22Rv1 (cell line): ENCODE results near the gene PIWIL1.

Experiments used
- ZFX ChIP-seq: fragments of 450-650 bp; IDR thresholded peaks from 2 replicates; pipeline ENCODE4 v1.6.1; 2017; ENCODE audit warnings: antibody characterized with exemption, borderline replicate concordance
- TF ChIP-seq, protein P1 (sequence below): fragments of 450-650 bp; IDR thresholded peaks from 2 replicates; pipeline ENCODE4 v1.5.1; 2017; ENCODE audit warnings: mild to moderate bottlenecking

DNA sequence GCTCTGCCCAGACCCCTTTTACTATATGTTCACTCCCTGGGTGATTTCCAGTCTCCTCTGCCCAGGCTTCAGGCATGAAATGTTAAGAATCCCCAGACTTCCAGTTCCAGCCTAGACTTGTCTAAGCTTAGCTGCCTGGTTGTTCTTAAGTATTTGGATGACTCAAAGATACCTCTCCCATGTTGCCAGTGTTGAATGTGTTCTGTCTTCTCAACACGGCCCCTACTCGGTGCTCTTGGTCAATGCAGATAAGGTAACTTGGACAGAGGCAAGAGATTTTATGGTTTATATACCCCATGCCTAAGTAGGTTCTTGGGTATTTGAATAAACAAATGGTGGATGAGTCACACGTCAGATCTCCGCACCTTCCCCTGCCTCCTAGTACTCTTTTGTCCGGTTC, 13.6 kb downstream of the PIWIL1 start:
- TF ChIP-seq, protein P1, sequence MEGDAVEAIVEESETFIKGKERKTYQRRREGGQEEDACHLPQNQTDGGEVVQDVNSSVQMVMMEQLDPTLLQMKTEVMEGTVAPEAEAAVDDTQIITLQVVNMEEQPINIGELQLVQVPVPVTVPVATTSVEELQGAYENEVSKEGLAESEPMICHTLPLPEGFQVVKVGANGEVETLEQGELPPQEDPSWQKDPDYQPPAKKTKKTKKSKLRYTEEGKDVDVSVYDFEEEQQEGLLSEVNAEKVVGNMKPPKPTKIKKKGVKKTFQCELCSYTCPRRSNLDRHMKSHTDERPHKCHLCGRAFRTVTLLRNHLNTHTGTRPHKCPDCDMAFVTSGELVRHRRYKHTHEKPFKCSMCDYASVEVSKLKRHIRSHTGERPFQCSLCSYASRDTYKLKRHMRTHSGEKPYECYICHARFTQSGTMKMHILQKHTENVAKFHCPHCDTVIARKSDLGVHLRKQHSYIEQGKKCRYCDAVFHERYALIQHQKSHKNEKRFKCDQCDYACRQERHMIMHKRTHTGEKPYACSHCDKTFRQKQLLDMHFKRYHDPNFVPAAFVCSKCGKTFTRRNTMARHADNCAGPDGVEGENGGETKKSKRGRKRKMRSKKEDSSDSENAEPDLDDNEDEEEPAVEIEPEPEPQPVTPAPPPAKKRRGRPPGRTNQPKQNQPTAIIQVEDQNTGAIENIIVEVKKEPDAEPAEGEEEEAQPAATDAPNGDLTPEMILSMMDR = no peak
- no peak for TF ChIP-seq ZFX
